Epithelial cell of umbilical artery (primary cell): ENCODE data around the gene CLMP. TPM values are rescaled to one million over a fixed set of nuclear protein-coding genes. Genes with fewer than 3 reads are reported as not detected.

Experiments used
- total RNA-seq: library from RNA; depleted of rRNA; stranded (reverse); fragments of >200 nt; gene quantifications from 2 replicates; pipeline ENCODE4 v1.2.3, GENCODE V29; 2014

Gene CLMP, protein sequence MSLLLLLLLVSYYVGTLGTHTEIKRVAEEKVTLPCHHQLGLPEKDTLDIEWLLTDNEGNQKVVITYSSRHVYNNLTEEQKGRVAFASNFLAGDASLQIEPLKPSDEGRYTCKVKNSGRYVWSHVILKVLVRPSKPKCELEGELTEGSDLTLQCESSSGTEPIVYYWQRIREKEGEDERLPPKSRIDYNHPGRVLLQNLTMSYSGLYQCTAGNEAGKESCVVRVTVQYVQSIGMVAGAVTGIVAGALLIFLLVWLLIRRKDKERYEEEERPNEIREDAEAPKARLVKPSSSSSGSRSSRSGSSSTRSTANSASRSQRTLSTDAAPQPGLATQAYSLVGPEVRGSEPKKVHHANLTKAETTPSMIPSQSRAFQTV
- total RNA-seq, result 3.2 and 10.4 TPM in 2 replicates

DNA sequence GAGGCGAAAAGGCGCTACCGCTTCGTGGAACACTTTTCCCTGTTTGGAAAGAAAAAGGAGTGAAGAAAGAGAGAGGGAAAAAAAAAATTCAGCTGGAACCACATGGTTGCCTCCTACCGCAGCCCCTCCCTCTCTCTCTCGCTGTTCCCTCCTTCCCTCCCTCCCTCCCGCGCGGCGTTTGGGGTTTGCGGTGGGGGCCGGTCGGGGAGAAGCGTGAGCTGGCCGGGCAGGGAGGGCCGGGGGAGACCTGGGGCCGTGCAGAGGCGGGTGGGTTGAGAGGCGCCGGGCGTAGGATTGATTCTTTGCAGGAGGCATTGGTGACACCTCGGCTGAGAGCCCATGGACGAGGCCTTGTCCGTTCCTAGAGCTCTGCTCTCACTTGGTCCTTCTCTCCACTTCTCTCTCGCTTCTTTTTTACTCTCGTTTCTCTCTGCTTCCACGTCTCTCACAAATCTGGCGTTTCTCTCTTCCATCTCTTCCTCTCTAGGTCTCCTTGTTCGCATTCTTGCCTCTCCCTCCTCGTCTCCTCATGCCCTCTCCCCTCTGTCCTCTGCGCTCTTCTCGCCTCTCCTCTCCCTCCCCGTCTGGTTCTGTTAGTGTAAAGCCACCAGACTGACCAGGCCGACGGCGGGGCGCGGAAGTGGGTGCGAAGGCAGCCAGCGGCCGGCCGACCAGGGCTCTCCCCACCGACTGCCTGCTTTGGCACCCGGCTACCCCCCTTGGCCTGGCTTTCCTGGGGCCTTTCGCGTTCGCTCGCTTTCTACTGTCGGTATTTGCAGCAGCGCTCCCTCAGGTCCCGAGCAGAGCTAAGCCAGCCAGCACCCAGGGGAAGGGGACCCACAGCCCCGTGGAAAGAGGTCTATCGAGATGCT lies at the start of gene CLMP:
Gene CLMP, minus strand, starts transcription at position 61 of the 872 bp plus-strand sequence. CDS start 308 bp downstream, outside the sequence.

DNA sequence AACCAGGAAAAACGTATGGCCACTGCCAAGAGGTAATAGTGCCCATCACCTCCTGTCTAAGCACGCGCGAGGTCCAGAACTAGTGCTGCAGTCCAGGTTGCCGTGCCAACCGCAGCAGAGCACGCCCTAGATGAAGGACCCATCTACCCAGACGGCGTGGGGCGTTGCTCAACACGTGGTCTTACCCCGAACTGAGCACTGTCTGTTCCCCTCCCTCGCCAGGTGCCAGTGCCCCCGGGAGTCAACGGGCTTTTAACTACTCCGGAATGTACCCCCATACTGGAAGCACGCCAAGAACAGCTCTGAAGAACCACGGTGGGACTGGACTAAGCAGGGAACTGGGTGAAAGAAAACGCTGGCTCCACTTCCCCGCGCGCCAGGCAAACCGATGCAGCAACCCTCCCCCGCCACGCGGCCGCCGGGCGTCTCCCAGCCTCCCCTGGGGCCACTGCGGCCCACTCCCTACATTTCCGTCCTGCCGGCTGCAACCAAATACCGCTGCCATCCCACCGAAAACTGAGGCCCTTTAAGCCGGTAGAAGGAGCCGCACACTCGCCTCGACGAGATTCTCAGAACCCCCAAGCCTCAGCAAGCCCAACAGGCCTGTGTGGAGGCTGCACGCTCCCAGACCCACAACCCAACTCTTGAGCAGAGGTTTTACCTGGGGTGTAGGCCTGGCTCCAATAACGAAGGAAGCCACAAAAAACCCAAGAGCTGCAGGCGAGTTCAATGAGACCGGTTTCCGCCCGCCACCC lies 133.5 kb downstream of the CLMP start, which contains the start of gene HSPA8:
Gene HSPA8, minus strand, starts transcription at position 734 of the 755 bp plus-strand sequence. CDS start 812 bp downstream, outside the sequence.

Other genes with a start within 250 kb of the CLMP start
- gene BSX, start 213.4 kb downstream of the CLMP start, total RNA-seq, result not detected in 2 replicates
- gene HSPA8, start 133.1 kb downstream of the CLMP start, total RNA-seq, result 1,781 and 2,607 TPM in 2 replicates
- gene GRAMD1B, start 235.0 kb upstream of the CLMP start, total RNA-seq, result 2.3 and 4.1 TPM in 2 replicates